HEK293 (cell line): ENCODE results near the gene LRRC4C.

ENCODE experiments used
- CTCF ChIA-PET: fragments of 350-600 bp; formaldehyde crosslinking; extraction: SDS; loops from one replicate; lab custom pipeline; 2021; ENCODE audit warnings: antibody characterized with exemption; lab: Yijun Ruan, JAX
- POLR2A ChIA-PET: fragments of 300-600 bp; formaldehyde crosslinking; extraction: SDS; loops from one replicate; lab custom pipeline; 2020; ENCODE audit warnings: antibody characterized with exemption, inconsistent platforms; lab: Yijun Ruan, JAX
- H3K27ac ChIP-seq: fragments of 200-500 bp; sonication (Bioruptor generic); 2 replicates; pipeline ENCODE4 v1.5.1; 2014; ENCODE audit warnings: low read depth, low read length, control low read depth, inconsistent platforms; ENCODE audit errors: extremely low read depth
- H3K36me3 ChIP-seq, 2 experiments: fragments of 200-500 bp in 1 of 2; sonication (Bioruptor generic) in 1 of 2; 1 replicate in 1 of 2; 2 replicates in 1 of 2; pipeline ENCODE4 v1.5.1; 2014 to 2017; ENCODE audit warnings: inconsistent platforms in 2 of 2, low read length in 2 of 2; ENCODE audit not compliant: control insufficient read depth in 2 of 2, insufficient read depth in 1 of 2
- H3K4me1 ChIP-seq: fragments of 200-500 bp; sonication (Bioruptor generic); 2 replicates; pipeline ENCODE4 v1.5.1; 2014; ENCODE audit warnings: mild to moderate bottlenecking, low read length, inconsistent platforms; ENCODE audit not compliant: control insufficient read depth, insufficient read depth
- H3K4me3 ChIP-seq: 2 replicates; pipeline ENCODE4 v1.5.1; 2011; ENCODE audit warnings: low read depth, mild to moderate bottlenecking, control low read depth, low read length, moderate library complexity
- H3K9me3 ChIP-seq: fragments of 200-500 bp; sonication (Bioruptor generic); 2 replicates; pipeline ENCODE4 v1.5.1; 2014; ENCODE audit warnings: low read depth, low read length, inconsistent platforms; ENCODE audit not compliant: control insufficient read depth, insufficient read depth
- BCL11B ChIP-seq: fragments of 450-650 bp; formaldehyde crosslinking; IDR thresholded peaks from 2 replicates; pipeline ENCODE4 v1.5.1; 2016; ENCODE audit warnings: low read depth, missing biosample characterization, missing genetic modification characterization
- GFI1B ChIP-seq: fragments of 450-650 bp; formaldehyde crosslinking; IDR thresholded peaks from 2 replicates; pipeline ENCODE4 v1.5.1; 2016; ENCODE audit warnings: missing biosample characterization, missing genetic modification characterization
- HOXD13 ChIP-seq: sonication (generic); formaldehyde crosslinking; IDR thresholded peaks from 2 replicates; pipeline ENCODE4 v1.8.0; 2022; ENCODE audit warnings: missing genetic modification reagents, borderline replicate concordance
- KLF1 ChIP-seq: fragments of 450-650 bp; formaldehyde crosslinking; IDR thresholded peaks from 2 replicates; pipeline ENCODE4 v1.5.1; 2016; ENCODE audit warnings: missing biosample characterization, missing genetic modification characterization
- MZF1 ChIP-seq: fragments of 450-650 bp; formaldehyde crosslinking; IDR thresholded peaks from 2 replicates; pipeline ENCODE4 v1.5.1; 2017; ENCODE audit warnings: missing biosample characterization, missing genetic modification characterization, borderline replicate concordance
- YY1 ChIP-seq: fragments of 450-650 bp; formaldehyde crosslinking; IDR thresholded peaks from 2 replicates; pipeline ENCODE4 v1.5.1; 2018; ENCODE audit warnings: missing biosample characterization, missing genetic modification characterization
- ZNF132 ChIP-seq: fragments of 450-650 bp; formaldehyde crosslinking; IDR thresholded peaks from 2 replicates; pipeline ENCODE4 v1.5.1; 2017; ENCODE audit warnings: missing biosample characterization, missing genetic modification characterization, borderline replicate concordance
- ZNF2 ChIP-seq: fragments of 450-650 bp; formaldehyde crosslinking; IDR thresholded peaks from 2 replicates; pipeline ENCODE4 v1.5.1; 2016; ENCODE audit warnings: missing biosample characterization, missing genetic modification characterization
- ZNF211 ChIP-seq: fragments of 450-650 bp; formaldehyde crosslinking; IDR thresholded peaks from 2 replicates; pipeline ENCODE4 v1.5.1; 2016; ENCODE audit warnings: low read depth, missing biosample characterization, missing genetic modification characterization
- ZNF274 ChIP-seq, 2 experiments: fragments of 200-500 bp in 1 of 2; fragments of 450-650 bp in 1 of 2; sonication (Bioruptor generic) in 1 of 2; formaldehyde crosslinking in 1 of 2; IDR thresholded peaks; 2 replicates each; pipeline versions ENCODE4 v1.5.1 to v1.6.1; 2014 to 2016; ENCODE audit warnings: borderline replicate concordance in 1 of 2, inconsistent platforms in 1 of 2, low read length in 1 of 2, missing biosample characterization in 1 of 2, missing genetic modification characterization in 1 of 2
- ZNF335 ChIP-seq: fragments of 450-650 bp; formaldehyde crosslinking; conservative IDR thresholded peaks from 2 replicates; pipeline ENCODE4 v1.5.1; 2016; ENCODE audit warnings: missing biosample characterization, missing genetic modification characterization
- ZNF600 ChIP-seq: fragments of 450-650 bp; formaldehyde crosslinking; IDR thresholded peaks from 2 replicates; pipeline ENCODE4 v1.5.1; 2016; ENCODE audit warnings: missing biosample characterization, missing genetic modification characterization
- ZNF610 ChIP-seq: fragments of 450-650 bp; formaldehyde crosslinking; IDR thresholded peaks from 2 replicates; pipeline ENCODE4 v1.5.1; 2016; ENCODE audit warnings: missing biosample characterization, missing genetic modification characterization, borderline replicate concordance
- ZNF654 ChIP-seq: fragments of 450-650 bp; formaldehyde crosslinking; IDR thresholded peaks from 2 replicates; pipeline ENCODE4 v1.5.1; 2016; ENCODE audit warnings: low read depth, missing biosample characterization, missing genetic modification characterization
- ZNF747 ChIP-seq: fragments of 450-650 bp; formaldehyde crosslinking; IDR thresholded peaks from 2 replicates; pipeline ENCODE4 v1.5.1; 2016; ENCODE audit warnings: missing biosample characterization, missing genetic modification characterization
- TF ChIP-seq, protein P1 (sequence below): fragments of 450-650 bp; formaldehyde crosslinking; IDR thresholded peaks from 2 replicates; pipeline ENCODE4 v1.5.1; 2017; ENCODE audit warnings: missing biosample characterization, mild to moderate bottlenecking, missing genetic modification characterization, moderate library complexity
- TF ChIP-seq, protein P2 (sequence below): fragments of 450-650 bp; formaldehyde crosslinking; IDR thresholded peaks from 2 replicates; pipeline ENCODE4 v1.5.1; 2016; ENCODE audit warnings: missing biosample characterization, missing genetic modification characterization
- TF ChIP-seq, protein P3 (sequence below): IDR thresholded peaks from 2 replicates; pipeline ENCODE4 v1.6.1; 2011; ENCODE audit warnings: mild to moderate bottlenecking, low read depth, low read length, borderline replicate concordance
- TF ChIP-seq, protein P4 (sequence below): fragments of 450-650 bp; formaldehyde crosslinking; conservative IDR thresholded peaks from 2 replicates; pipeline ENCODE4 v1.5.1; 2016; ENCODE audit warnings: low read depth, missing biosample characterization, missing genetic modification characterization

Gene LRRC4C

DNA sequence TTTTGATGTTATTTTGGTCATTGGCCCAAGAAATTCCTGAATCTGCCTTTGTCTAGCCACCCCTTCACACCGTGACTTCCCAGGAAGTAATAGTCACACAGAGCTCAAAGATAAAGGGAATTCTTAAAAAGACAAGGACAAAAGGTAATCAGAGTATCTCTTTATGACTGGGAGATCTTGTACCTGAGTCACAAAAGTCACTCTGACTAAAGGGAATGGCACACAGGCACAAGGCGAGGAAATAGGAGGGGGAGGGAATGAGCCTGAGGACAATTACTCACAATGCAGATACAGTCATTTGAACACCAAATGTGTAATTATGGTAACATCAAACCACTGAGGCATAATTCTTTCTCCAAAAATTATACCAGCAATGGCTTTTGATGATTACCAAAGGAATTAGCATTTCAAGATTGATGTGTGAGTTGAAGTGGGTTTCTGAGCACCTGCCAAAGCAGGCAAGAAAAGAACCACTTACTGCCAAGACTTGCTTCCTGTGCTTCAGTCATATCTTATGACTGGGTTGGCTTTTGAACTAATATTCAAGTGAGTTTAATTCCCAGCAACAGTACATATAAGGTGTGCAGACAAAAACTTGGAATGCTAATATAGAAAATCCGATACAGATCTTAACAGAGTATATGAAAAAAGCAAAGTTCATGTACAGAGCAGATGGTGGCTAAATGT, 856.4 kb downstream of the LRRC4C start (continued):
- TF ChIP-seq, protein P1, sequence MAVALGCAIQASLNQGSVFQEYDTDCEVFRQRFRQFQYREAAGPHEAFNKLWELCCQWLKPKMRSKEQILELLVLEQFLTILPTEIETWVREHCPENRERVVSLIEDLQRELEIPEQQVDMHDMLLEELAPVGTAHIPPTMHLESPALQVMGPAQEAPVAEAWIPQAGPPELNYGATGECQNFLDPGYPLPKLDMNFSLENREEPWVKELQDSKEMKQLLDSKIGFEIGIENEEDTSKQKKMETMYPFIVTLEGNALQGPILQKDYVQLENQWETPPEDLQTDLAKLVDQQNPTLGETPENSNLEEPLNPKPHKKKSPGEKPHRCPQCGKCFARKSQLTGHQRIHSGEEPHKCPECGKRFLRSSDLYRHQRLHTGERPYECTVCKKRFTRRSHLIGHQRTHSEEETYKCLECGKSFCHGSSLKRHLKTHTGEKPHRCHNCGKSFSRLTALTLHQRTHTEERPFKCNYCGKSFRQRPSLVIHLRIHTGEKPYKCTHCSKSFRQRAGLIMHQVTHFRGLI (tag by site-specific recombination) = no peak
- TF ChIP-seq, protein P2, sequence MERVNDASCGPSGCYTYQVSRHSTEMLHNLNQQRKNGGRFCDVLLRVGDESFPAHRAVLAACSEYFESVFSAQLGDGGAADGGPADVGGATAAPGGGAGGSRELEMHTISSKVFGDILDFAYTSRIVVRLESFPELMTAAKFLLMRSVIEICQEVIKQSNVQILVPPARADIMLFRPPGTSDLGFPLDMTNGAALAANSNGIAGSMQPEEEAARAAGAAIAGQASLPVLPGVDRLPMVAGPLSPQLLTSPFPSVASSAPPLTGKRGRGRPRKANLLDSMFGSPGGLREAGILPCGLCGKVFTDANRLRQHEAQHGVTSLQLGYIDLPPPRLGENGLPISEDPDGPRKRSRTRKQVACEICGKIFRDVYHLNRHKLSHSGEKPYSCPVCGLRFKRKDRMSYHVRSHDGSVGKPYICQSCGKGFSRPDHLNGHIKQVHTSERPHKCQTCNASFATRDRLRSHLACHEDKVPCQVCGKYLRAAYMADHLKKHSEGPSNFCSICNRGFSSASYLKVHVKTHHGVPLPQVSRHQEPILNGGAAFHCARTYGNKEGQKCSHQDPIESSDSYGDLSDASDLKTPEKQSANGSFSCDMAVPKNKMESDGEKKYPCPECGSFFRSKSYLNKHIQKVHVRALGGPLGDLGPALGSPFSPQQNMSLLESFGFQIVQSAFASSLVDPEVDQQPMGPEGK (tag by site-specific recombination) = no peak
- no peak for TF ChIP-seq ZNF132

DNA sequence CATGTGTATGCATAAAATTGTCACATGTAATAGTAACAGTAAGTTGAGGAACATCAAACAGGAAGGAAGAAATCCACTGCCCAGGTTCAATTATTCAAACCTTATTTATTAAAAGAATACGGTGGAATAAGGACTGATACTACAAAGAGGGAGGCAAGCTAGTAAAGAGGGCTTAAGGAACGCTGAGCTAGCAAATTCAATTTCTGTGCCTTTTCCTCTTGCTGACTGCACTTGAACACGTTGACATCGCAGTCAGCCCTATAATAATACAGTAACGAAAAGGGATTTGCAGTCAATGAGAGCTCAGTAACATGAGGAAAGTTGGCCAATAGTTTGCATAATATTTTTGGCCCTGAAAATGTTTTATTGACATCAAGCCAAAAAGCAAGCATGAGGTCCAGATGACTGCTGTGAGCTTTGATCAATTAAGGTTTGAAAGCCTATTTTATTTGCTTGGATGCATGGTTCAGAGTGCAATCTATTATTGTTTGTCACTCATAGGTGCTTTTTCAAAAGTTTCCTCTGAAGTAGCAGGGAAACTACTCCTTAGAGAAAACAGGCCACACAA, 861.8 kb downstream of the LRRC4C start:
- no peak for TF ChIP-seq MZF1
- TF ChIP-seq, protein P3, sequence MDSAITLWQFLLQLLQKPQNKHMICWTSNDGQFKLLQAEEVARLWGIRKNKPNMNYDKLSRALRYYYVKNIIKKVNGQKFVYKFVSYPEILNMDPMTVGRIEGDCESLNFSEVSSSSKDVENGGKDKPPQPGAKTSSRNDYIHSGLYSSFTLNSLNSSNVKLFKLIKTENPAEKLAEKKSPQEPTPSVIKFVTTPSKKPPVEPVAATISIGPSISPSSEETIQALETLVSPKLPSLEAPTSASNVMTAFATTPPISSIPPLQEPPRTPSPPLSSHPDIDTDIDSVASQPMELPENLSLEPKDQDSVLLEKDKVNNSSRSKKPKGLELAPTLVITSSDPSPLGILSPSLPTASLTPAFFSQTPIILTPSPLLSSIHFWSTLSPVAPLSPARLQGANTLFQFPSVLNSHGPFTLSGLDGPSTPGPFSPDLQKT = no peak
- TF ChIP-seq ZNF610 = no peak
- no peak for TF ChIP-seq ZNF211
- TF ChIP-seq GFI1B (tag by site-specific recombination) = no peak
- no peak for TF ChIP-seq ZNF2 (tag by site-specific recombination)
- TF ChIP-seq ZNF654 = no peak
- no peak for TF ChIP-seq YY1 (tag by site-specific recombination)
- no peak for TF ChIP-seq ZNF274 (IDR thresholded peaks at IDR 0.05; ENCODE audit: low read length)
- no peak for TF ChIP-seq ZNF274 (tag by site-specific recombination; IDR thresholded peaks at IDR 0.05; ENCODE audit: borderline replicate concordance)
- no peak for TF ChIP-seq KLF1 (tag by site-specific recombination)
- no peak for TF ChIP-seq BCL11B (tag by site-specific recombination)
- TF ChIP-seq ZNF335 (tag by site-specific recombination) = no peak
- no peak for TF ChIP-seq ZNF600 (tag by site-specific recombination)
- TF ChIP-seq HOXD13 (CRISPR knock-in tag) = no peak
- TF ChIP-seq, protein P4, sequence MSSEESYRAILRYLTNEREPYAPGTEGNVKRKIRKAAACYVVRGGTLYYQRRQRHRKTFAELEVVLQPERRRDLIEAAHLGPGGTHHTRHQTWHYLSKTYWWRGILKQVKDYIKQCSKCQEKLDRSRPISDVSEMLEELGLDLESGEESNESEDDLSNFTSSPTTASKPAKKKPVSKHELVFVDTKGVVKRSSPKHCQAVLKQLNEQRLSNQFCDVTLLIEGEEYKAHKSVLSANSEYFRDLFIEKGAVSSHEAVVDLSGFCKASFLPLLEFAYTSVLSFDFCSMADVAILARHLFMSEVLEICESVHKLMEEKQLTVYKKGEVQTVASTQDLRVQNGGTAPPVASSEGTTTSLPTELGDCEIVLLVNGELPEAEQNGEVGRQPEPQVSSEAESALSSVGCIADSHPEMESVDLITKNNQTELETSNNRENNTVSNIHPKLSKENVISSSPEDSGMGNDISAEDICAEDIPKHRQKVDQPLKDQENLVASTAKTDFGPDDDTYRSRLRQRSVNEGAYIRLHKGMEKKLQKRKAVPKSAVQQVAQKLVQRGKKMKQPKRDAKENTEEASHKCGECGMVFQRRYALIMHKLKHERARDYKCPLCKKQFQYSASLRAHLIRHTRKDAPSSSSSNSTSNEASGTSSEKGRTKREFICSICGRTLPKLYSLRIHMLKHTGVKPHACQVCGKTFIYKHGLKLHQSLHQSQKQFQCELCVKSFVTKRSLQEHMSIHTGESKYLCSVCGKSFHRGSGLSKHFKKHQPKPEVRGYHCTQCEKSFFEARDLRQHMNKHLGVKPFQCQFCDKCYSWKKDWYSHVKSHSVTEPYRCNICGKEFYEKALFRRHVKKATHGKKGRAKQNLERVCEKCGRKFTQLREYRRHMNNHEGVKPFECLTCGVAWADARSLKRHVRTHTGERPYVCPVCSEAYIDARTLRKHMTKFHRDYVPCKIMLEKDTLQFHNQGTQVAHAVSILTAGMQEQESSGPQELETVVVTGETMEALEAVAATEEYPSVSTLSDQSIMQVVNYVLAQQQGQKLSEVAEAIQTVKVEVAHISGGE (tag by site-specific recombination) = no peak
- TF ChIP-seq ZNF747 (tag by site-specific recombination) = no peak
- no peaks in the 10 kb centered on the region for H3K4me1 ChIP-seq
- ChIA-PET CTCF (no interaction called here), POLR2A (no interaction called here)
- H3K9me3 ChIP-seq = no peaks in the 10 kb centered on the region
- no peaks in the 10 kb centered on the region for H3K36me3 ChIP-seq
- no peak overlapping the region for H3K4me3 ChIP-seq
- H3K27ac ChIP-seq = no peak overlapping the region
